ENCODE results near the gene EHD3.

GRCh38 chr2:31258351-31258750, 24.4 kb downstream of the EHD3 start:
- TF ChIP-seq YY1 (IDR thresholded peaks at IDR 0.05) = no peak
- TF ChIP-seq CTCF (IDR thresholded peaks at IDR 0.05; ENCODE audit: low read depth, low read length, missing input control) = no peak
